Kidney capillary endothelial cell (primary cell): ENCODE data around the gene ADAMTS16.

Experiments used
- DNase-seq: peaks from one replicate; pipeline ENCODE4 v3.0.0-alpha.2; 2018; ENCODE audit warnings: low spot score

Gene ADAMTS16

DNA sequence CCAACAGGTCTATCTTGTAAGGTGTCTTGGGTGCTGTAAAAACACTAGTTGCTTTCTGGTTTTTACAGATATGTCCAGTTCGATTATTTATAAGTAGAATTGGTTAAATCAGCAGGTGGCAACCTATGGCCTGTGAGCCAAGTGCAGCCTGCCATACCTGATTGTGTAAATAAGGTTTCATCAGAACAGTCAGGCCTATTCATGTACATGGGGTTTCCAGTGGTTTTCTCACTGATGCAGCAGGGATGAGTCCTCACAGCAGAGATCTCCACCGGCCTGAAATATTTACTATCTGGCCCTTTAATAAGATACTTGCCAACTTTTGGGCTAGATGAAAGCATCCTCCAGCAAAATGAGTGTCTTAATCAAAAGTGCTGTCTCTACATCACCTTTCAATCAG is 149.4 kb downstream of the ADAMTS16 start:
- DNase-seq = no peak

- DNase-seq = no peak
Measured at GRCh38 chr5:5290674-5291334, 150.7 kb downstream of the ADAMTS16 start.

- DNase-seq = peak; percentile 43
Measured at GRCh38 chr5:5291357-5291756, 151.2 kb downstream of the ADAMTS16 start.

- DNase-seq = no peak
Measured at GRCh38 chr5:5293029-5293428, 152.9 kb downstream of the ADAMTS16 start.

GRCh38 chr5:5294429-5294828 is 154.3 kb downstream of the ADAMTS16 start:
- no peak for DNase-seq

- no peak for DNase-seq
Measured at GRCh38 chr5:5295351-5295750, 155.2 kb downstream of the ADAMTS16 start.

GRCh38 chr5:5296051-5296450 is 155.9 kb downstream of the ADAMTS16 start:
- DNase-seq = no peak

- no peak for DNase-seq
Measured at GRCh38 chr5:5297432-5298067, 157.4 kb downstream of the ADAMTS16 start.

GRCh38 chr5:5298068-5298633 is 158.0 kb downstream of the ADAMTS16 start:
- no peak for DNase-seq

GRCh38 chr5:5298841-5299541 is 158.9 kb downstream of the ADAMTS16 start:
- no peak for DNase-seq

DNA sequence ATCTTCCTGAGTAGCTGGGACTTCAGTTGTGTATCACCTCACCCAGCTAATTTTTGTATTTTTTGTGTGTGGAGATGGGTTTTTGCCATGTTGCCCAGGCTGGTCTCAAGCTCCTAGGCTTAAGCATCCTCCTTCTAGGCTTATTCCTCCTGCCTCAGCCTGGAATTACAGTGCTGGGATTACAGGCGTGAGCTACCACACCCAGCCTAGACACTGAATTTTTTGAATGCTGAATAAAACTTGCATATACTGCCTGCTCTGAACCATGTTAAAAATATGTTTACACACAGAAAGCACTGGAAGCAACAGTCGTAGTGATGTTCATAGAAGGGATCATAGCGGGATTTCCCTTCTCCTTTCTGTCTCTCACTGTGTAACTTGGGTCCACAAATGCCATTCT is 161.0 kb downstream of the ADAMTS16 start:
- DNase-seq = no peak

DNA sequence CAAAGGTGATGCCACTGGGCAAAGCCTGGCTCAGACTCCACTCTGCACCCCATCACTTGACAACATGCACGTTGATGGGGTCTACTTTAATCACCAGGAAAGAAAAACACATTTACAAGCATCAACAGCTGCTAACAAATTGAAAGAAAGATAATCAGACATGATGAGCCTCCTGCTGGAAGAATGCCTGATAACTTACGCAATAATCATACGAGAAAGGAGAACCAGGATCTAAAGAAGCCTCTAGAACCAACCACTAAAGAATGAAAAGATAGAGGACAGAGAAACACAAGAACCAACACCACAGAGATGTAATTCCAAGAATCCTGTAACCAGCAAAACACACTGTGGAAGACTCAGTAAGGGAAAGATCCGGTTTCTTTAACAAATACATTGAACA is 162.1 kb downstream of the ADAMTS16 start:
- DNase-seq = no peak

- DNase-seq = no peak
Measured at GRCh38 chr5:5303242-5303641, 163.1 kb downstream of the ADAMTS16 start.

DNA sequence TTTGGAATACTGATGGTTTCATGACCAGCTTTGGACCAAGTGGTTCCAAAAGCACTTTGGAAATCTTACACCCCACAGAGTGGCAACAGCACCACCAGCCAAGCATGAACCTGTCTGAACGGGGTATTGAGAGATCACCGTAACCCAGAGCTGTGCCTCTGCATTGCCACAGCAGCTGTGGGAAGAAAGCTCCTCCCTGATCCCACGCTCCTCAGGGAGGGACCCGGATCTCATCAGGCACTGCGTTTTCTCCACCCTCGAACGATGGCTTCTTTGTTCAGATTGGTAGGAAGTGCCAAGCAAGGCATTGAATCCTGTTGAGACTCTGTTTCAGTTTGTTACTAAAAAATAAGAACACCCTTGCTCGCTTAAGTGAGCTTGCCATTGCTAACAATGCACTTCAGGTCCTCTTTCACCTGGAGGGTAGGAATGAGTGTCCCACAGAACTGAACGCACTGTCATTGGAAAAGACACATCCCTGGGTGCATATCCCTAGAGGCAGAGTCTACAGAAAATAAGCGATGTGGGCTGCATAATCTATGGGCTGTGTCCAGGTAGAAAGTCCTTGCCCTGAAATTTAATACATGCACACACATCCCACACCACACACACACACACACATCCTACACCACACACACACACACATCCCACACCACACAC is 164.4 kb downstream of the ADAMTS16 start:
- DNase-seq = no peak

GRCh38 chr5:5306696-5307095 is 166.6 kb downstream of the ADAMTS16 start:
- DNase-seq = no peak

GRCh38 chr5:5308319-5308718 is 168.2 kb downstream of the ADAMTS16 start:
- DNase-seq = no peak

- DNase-seq = no peak
Measured at GRCh38 chr5:5309645-5310044, 169.5 kb downstream of the ADAMTS16 start.

DNA sequence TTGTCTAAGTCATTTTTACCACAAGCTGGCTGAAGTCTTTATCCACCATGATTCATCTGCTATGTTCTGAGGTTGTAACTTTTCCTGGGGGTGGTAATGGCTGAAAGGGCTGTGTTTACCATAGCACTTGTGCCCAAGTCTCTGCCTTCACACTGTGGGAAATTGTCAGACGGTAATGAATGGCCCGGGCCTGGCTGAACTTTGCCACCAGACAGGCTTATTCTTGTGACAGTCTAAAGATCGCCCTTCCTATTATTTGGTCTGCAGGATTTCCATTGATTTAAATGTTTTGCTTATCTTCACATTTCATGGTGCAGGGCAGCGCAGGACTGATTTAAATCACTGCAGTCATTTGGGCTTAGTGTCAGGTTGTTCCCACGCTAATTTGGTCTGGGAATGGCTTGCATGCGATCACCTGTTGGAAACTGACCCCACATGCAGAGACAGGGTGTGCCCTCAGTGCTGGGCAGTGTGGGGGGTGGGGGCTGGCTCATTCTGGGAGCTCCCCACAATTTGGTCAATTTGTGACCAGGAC is 173.0 kb downstream of the ADAMTS16 start:
- no peak for DNase-seq

GRCh38 chr5:5314166-5314565 is 174.0 kb downstream of the ADAMTS16 start:
- no peak for DNase-seq

- no peak for DNase-seq
Measured at GRCh38 chr5:5314626-5315025, 174.5 kb downstream of the ADAMTS16 start.

- DNase-seq = no peak
Measured at GRCh38 chr5:5315068-5315980, 175.2 kb downstream of the ADAMTS16 start.
